Measurements from ENCODE around the gene TRAF5.

TRAF5 gene

GRCh38 chr1:211336775-211337174 is 10.1 kb downstream of the TRAF5 start:
- H4K20me1 ChIP-seq (ENCODE audit: insufficient read depth, low read length, poor library complexity, severe bottlenecking): peaks cover 79% of the 10 kb centered on the region
- no peak overlapping the region for H2AFZ ChIP-seq (ENCODE audit: low read length)
- H3K79me2 ChIP-seq (ENCODE audit: insufficient read depth, low read length): peaks cover 100% of the 10 kb centered on the region
- H3F3A ChIP-seq (ENCODE audit: low read depth): 0 out of 2 replicates have a peak, but pooled peaks cover 4% of the 10 kb centered on the region
- H3K9ac ChIP-seq (ENCODE audit: low read depth, low read length, poor library complexity, severe bottlenecking): peak overlapping the region; percentile 59
- no peaks in the 10 kb centered on the region for H3K27me3 ChIP-seq (ENCODE audit: insufficient read depth, low read length, poor library complexity, severe bottlenecking)
- H3K4me2 ChIP-seq (ENCODE audit: low read depth, low read length, poor library complexity, severe bottlenecking): peak overlapping the region; percentile 90
- H3K4me3 ChIP-seq (ENCODE audit: low read length, poor library complexity, severe bottlenecking): peak overlapping the region; percentile 66
- H3K9me3 ChIP-seq (ENCODE audit: insufficient read depth, low read depth, low read length): no peaks in the 10 kb centered on the region
- no peak for TF ChIP-seq CTCF (conservative IDR thresholded peaks at IDR 0.05; ENCODE audit: low read length)
- TF ChIP-seq EZH2phosphoT487 (IDR thresholded peaks at IDR 0.05; ENCODE audit: borderline replicate concordance): no peak
- H3K36me3 ChIP-seq (ENCODE audit: insufficient read depth, low read length): peaks cover 10% of the 10 kb centered on the region; the same call in 1 of the 2 replicates
- peaks cover 81% of the 10 kb centered on the region for H3K4me1 ChIP-seq (ENCODE audit: insufficient read depth, low read length, poor library complexity, severe bottlenecking)
- no peaks in the 10 kb centered on the region for H3K9me2 ChIP-seq (replicated peaks; ENCODE audit: low read depth, low read length)

- H3K4me3 ChIP-seq (ENCODE audit: low read length, poor library complexity, severe bottlenecking): peak overlapping the region; percentile 66
- TF ChIP-seq CTCF (conservative IDR thresholded peaks at IDR 0.05; ENCODE audit: low read length): no peak
- TF ChIP-seq EZH2phosphoT487 (IDR thresholded peaks at IDR 0.05; ENCODE audit: borderline replicate concordance): no peak
- no peaks in the 10 kb centered on the region for H3K9me2 ChIP-seq (replicated peaks; ENCODE audit: low read depth, low read length)
- H2AFZ ChIP-seq (ENCODE audit: low read length): no peak overlapping the region
- H3K36me3 ChIP-seq (ENCODE audit: insufficient read depth, low read length): peaks cover 10% of the 10 kb centered on the region; the same call in 1 of the 2 replicates
- H3K9ac ChIP-seq (ENCODE audit: low read depth, low read length, poor library complexity, severe bottlenecking): peak overlapping the region; percentile 59
- peaks cover 75% of the 10 kb centered on the region for H3K4me1 ChIP-seq (ENCODE audit: insufficient read depth, low read length, poor library complexity, severe bottlenecking)
- peak overlapping the region; percentile 90 for H3K4me2 ChIP-seq (ENCODE audit: low read depth, low read length, poor library complexity, severe bottlenecking)
- peaks cover 79% of the 10 kb centered on the region for H4K20me1 ChIP-seq (ENCODE audit: insufficient read depth, low read length, poor library complexity, severe bottlenecking)
- H3F3A ChIP-seq (ENCODE audit: low read depth): 0 out of 2 replicates have a peak, but pooled peaks cover 4% of the 10 kb centered on the region
- no peaks in the 10 kb centered on the region for H3K9me3 ChIP-seq (ENCODE audit: insufficient read depth, low read depth, low read length)
- H3K27me3 ChIP-seq (ENCODE audit: insufficient read depth, low read length, poor library complexity, severe bottlenecking): no peaks in the 10 kb centered on the region
- H3K79me2 ChIP-seq (ENCODE audit: insufficient read depth, low read length): peaks cover 100% of the 10 kb centered on the region
Observed at GRCh38 chr1:211337430-211338223, 11.0 kb downstream of the TRAF5 start.

GRCh38 chr1:211338224-211338620 is 11.6 kb downstream of the TRAF5 start:
- H3K4me2 ChIP-seq (ENCODE audit: low read depth, low read length, poor library complexity, severe bottlenecking): peak overlapping the region; percentile 90
- H3K4me3 ChIP-seq (ENCODE audit: low read length, poor library complexity, severe bottlenecking): no peak overlapping the region
- H3K9me2 ChIP-seq (replicated peaks; ENCODE audit: low read depth, low read length): no peaks in the 10 kb centered on the region
- peaks cover 75% of the 10 kb centered on the region for H3K4me1 ChIP-seq (ENCODE audit: insufficient read depth, low read length, poor library complexity, severe bottlenecking)
- peaks cover 10% of the 10 kb centered on the region; the same call in 1 of the 2 replicates for H3K36me3 ChIP-seq (ENCODE audit: insufficient read depth, low read length)
- peaks cover 100% of the 10 kb centered on the region for H3K79me2 ChIP-seq (ENCODE audit: insufficient read depth, low read length)
- H3K27me3 ChIP-seq (ENCODE audit: insufficient read depth, low read length, poor library complexity, severe bottlenecking): no peaks in the 10 kb centered on the region
- H3K9me3 ChIP-seq (ENCODE audit: insufficient read depth, low read depth, low read length): no peaks in the 10 kb centered on the region
- peaks cover 81% of the 10 kb centered on the region for H4K20me1 ChIP-seq (ENCODE audit: insufficient read depth, low read length, poor library complexity, severe bottlenecking)
- H3F3A ChIP-seq (ENCODE audit: low read depth): 0 out of 2 replicates have a peak, but pooled peaks cover 4% of the 10 kb centered on the region
- TF ChIP-seq EZH2phosphoT487 (IDR thresholded peaks at IDR 0.05; ENCODE audit: borderline replicate concordance) (no peak), CTCF (conservative IDR thresholded peaks at IDR 0.05; ENCODE audit: low read length) (no peak)
- no peak overlapping the region for H3K9ac ChIP-seq (ENCODE audit: low read depth, low read length, poor library complexity, severe bottlenecking)
- H2AFZ ChIP-seq (ENCODE audit: low read length): no peak overlapping the region
